Activated T-cell treated with anti-CD3 and anti-CD28 coated beads for 24 hours (primary cell): ENCODE results near the gene GPRC5D.

Experiments
- DNase-seq: peaks from one replicate; pipeline ENCODE4 v3.0.0-alpha.2; 2020; ENCODE audit warnings: low read depth

GPRC5D gene

GRCh38 chr12:12908252-12908651 lies 43.7 kb downstream of the GPRC5D start:
- DNase-seq = no peak

- DNase-seq = no peak
Observed at GRCh38 chr12:12907552-12907951, 44.4 kb downstream of the GPRC5D start.

DNA sequence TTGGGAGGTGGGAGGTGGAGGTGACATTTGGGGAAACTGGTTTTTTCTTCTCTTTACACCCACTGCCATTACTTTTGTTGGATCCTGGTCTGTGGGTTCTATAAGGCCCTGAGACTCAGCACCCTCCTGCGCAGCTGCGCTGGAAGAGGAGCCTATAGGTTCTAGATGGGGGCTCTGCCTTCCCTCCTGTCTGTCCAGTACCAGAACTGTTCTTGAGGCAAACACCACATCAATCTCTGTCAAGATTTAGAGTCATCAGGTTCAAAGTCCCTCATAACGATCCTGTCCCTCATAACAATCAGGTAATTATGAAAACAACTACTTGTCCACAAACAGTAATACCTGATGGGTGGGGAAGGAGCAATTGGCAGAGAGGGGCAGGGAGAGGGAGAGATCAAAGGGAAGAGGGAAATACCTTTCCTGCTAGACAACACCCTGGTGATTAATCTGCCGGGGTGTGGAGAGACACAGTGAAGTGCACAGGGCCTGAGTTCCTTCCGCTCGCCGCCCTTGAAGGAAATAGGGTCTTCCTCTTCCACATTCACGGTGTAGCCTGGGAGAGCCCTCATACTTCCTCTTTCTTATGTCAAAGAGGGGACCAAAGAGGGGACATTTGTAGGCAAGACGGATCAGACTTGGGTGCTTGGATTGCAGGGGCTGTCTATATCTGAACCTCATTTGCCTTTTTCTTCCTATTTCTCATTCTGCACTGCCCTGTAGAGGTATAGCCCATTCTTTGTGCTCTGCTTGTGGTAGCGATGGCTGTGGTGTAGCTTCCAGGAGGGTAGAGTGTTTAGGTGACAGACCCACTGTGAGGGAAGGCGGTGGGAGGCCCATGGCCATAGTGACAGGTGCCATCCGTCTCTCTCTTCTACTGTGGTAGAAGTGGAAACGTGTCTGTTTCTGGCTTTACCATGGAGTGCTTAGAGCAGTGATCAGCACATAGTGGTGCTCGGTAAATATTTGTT lies 48.0 kb downstream of the GPRC5D start:
- DNase-seq = no peak

DNA sequence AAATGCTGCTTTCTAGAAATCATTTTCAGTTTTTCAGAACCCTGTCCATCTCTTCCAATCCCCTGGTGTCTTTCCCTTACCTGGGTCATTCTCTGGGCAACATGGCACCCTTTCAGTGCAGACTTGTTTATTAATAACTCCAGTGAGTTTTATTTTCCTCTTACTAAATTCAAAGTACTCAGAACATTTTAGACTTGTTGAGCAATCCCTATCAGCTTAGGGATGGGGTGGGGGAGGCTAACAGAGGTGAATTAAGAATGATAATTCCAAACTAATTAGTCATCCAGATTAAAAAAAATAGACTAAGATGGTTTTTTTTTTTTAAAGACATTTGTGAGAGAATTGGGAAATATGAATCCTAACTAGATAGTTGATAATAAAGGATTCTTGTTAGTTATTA lies 49.9 kb downstream of the GPRC5D start:
- DNase-seq = no peak

- DNase-seq = no peak
Observed at GRCh38 chr12:12901158-12901791, 50.7 kb downstream of the GPRC5D start.

DNA sequence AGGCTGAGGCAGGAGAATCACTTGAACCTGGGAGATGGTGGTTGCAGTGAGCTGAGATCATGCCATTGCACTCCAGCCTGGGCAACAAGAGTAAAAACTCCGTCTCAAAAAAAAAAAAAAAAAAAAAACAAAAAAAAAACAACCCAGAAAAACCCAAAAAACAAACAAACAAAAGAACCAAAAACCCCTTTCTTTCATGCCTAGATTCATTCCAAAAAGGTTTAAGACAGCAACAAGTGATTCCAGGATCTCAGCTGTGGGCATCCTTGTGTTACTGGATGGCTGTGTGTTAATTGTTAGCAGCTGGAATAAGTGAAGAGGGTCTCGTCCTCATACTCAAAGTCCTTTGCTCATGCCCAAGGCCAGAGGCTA lies 51.2 kb downstream of the GPRC5D start:
- DNase-seq = no peak

- DNase-seq = peak; percentile 38
Observed at GRCh38 chr12:12899530-12900380, 52.2 kb downstream of the GPRC5D start.

- DNase-seq = no peak
Observed at GRCh38 chr12:12898911-12899511, 53.0 kb downstream of the GPRC5D start.

DNA sequence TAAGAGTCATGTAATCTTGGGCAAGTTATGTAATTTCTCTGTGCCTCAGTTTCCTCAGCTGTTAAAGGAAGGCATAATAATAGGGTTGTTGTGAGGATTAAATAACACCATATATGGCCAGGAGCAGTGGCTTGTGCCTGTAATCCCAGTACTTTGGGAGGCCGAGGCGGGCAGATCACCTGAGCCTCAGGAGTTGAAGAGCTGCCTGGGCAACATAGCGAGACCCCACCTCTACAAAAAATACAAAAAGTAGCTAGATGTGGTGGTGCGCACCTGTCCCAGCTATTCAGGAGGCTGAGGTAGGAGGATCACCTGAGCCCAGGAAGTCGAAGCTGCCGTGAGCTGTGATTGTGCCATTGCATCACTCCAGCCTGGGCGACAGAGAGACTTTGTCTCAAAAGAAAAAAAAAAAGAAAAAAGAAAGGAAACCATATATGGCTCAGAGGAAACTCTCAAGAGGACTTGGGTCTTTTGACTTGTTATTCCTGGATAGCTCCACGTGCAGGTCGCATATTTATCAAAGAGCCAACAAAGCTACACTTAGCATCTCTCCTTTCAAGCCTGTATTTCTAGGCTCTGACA lies 53.7 kb downstream of the GPRC5D start:
- DNase-seq = no peak

DNA sequence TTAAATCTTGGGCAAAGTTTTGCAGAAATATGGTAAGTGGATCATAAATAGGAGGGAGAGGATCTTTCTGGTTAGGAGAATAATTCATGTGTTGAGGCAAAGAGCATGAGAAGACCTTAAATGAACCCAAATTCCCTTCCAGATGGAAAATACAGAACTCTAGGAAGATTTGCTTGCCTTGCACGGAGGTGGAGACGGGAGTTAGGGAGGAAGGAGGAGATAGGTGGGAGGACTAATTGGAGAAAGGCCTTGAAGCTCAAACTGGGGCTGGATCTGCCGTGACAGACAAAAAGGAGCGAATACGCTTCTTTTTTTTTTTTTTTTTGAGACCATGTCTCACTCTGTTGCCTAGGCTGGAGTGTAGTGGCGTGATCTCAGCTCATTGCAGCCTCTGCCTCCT lies 54.7 kb downstream of the GPRC5D start:
- no peak for DNase-seq

DNA sequence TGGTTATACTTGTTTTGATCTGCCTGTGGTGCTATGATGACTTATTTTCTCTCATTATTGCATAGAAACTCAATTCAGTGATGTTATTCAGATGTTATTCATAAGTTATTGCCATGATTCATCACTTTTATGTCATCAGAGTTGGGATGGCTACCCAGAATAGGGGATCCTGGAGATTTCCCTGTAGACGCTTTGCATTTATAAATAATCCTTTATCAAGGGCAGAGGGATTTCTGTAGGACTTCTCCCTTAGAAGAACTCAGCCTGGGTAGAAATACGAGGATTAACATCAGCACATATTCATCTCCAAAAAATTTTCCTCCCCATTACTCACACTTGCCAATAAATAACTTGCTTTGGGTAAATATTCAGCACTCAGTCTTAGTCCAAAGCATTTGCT lies 55.7 kb downstream of the GPRC5D start:
- DNase-seq = no peak

DNA sequence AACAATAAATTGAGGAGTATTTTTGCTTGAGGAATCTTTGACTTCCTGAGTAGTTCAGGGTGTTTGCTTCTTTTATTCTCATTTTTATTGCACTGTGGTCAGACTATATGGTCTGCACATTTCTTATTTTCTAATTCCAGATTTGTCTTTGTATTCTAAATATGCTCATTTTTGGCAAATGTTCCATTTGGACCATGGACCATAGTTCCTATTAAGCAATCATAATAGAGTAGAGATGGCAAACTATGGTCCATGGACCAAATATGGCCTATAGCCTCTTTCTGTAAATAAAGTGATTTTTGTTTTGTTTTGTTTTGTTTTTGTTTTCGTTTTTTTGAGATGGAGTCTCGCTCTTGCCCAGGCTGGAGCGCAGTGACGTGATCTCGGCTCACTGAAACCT lies 58.5 kb downstream of the GPRC5D start:
- DNase-seq = no peak

DNA sequence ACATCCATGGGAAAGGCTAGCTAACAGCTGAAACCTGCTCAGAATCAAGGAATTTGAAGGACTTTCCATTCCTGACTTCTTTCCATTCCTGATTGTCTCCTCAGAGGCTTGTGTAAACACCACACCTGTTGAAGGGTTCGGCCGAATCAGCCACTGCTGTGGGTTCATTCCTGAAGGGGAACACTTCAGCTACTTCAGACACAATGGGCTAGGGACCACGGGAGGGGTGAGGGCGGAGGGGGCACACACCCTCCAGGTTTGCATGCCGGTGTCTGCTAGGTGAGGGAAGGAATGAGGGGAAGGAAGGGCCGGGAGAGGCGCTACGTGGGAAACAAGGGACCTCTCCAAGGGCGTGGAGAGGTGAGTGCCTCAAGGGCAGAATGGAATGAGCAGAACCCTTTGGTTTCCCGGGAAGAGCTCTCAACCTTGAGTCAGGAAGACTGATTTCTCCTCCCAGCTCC lies 59.3 kb downstream of the GPRC5D start:
- no peak for DNase-seq

DNA sequence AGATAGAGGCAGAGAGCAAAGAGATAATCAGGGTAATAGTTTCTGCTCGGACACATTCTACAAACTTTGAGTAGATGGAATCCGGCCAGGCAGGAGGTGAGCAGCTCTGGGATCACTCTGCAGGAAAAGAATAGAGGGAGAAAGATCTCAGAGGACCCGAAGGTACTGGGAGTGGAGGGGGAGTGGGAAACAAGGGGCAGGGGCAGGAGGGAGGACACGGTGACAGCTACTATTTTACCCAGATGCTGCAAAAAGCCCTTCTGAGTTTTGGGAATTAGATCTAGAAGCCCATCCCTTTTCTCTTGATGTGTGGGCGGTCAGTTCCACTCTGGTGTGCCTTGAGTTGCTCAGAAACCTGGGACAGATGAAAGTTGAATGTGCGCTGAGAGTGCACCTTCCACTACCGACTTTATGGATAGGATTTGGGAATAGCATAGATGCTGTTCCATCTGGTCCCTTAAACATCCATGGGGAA lies 60.1 kb downstream of the GPRC5D start:
- no peak for DNase-seq

DNA sequence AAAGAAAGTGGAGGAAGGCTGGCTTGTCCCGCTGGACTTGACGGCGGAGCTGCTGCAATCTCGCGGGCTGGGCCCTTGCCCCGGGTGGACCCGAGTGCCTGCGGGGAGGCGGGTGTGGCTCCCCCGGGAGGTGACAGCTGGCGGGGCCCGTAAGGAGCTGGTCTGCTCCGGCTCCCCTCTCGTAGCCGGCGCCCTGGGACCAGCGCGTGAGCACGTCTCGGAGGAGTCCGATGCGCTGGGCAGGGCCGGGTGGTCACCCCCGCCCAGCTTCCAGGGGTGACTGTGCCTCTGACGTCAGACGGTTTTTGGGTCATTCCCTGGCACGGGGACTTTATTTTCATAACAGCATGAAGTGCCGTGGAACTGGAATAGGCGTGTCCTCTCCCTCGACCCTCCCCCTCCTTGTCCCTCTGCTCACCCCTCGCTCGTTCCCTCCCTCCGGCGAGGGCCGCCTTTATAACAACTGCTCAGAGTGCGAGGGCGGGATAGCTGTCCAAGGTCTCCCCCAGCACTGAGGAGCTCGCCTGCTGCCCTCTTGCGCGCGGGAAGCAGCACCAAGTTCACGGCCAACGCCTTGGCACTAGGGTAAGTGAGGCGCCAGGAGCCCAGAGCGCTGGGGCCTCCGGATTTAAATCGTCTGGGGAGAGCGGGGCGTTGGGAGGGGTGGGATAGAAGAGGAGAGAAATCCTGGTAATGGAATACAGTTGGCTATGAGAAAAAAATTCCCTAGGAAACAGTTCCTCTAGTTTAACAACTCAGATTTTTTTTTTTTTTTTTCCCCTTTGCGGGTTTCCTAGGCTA lies 60.7 kb downstream of the GPRC5D start, which contains the start of gene GPRC5A:
Gene GPRC5A, plus strand, starts transcription at position 483 of the 801 bp plus-strand sequence. CDS start 16,688 bp downstream, outside the sequence.
- no peak for DNase-seq
